Measurements from ENCODE around the gene MAFF. TPM values are rescaled to one million over a fixed set of nuclear protein-coding genes. Genes with fewer than 3 reads are reported as not detected.

The MAFF gene
- total RNA-seq, 2 donors from 2014 or later: 4.7 to 5.5 TPM

DNA sequence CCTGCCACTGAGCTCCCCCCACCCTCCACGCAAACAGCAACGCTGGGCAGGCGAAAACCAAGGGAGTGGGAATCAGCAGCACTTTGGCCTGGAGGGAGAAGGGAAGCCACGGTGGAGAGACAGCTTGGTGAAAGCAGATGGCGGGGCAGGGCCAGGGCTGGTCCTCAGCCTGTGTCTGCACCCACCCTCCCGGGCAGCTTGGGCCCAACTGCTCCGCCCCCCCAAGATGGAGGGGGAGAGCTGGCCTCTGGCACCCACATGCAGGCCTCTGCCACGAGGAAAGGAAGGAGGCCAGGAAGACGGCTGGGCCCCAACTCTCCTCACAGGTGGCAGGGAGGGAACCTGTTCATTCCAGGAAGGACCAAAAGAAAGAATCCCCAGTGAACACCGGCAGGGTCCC, 17.8 kb downstream of the MAFF start:
- H3K4me1 Mint-ChIP-seq: peaks cover 16% of the 10 kb centered on the region
- H3K27ac ChIP-seq (ENCODE audit: low read depth, low read length): peak overlapping the region; percentile 49
- DNase-seq: peak; percentile 64
- H3K9me3 ChIP-seq (ENCODE audit: control insufficient read depth, low read length): no peaks in the 10 kb centered on the region
- peak overlapping the region; percentile 91 for H3K27ac Mint-ChIP-seq
- H3K4me3 Mint-ChIP-seq: no peak overlapping the region
- H3K9ac ChIP-seq (ENCODE audit: extremely low read depth, low read length, poor library complexity, severe bottlenecking): no peak overlapping the region
- H3K27me3 Mint-ChIP-seq (ENCODE audit: insufficient read depth): peaks cover 5% of the 10 kb centered on the region
- no peak overlapping the region for H3K4me3 ChIP-seq (ENCODE audit: low read length)
- TF ChIP-seq, protein P1, sequence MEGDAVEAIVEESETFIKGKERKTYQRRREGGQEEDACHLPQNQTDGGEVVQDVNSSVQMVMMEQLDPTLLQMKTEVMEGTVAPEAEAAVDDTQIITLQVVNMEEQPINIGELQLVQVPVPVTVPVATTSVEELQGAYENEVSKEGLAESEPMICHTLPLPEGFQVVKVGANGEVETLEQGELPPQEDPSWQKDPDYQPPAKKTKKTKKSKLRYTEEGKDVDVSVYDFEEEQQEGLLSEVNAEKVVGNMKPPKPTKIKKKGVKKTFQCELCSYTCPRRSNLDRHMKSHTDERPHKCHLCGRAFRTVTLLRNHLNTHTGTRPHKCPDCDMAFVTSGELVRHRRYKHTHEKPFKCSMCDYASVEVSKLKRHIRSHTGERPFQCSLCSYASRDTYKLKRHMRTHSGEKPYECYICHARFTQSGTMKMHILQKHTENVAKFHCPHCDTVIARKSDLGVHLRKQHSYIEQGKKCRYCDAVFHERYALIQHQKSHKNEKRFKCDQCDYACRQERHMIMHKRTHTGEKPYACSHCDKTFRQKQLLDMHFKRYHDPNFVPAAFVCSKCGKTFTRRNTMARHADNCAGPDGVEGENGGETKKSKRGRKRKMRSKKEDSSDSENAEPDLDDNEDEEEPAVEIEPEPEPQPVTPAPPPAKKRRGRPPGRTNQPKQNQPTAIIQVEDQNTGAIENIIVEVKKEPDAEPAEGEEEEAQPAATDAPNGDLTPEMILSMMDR (conservative IDR thresholded peaks at IDR 0.05): no peak
- WGBS, 2 experiments (ENCODE audit: insufficient coverage in 1 of 2, insufficient read length in 1 of 2): 84% methylated on average over 5 to 10 of the region's 10 CpGs
- H3K36me3 ChIP-seq (ENCODE audit: control insufficient read depth, insufficient read depth, low read length): peaks cover 4% of the 10 kb centered on the region
- no peaks in the 10 kb centered on the region for H3K27me3 ChIP-seq (ENCODE audit: control insufficient read depth, insufficient read depth, low read length, poor library complexity, severe bottlenecking)
- H3K4me1 ChIP-seq (ENCODE audit: control insufficient read depth, insufficient read depth, low read length): peaks cover 9% of the 10 kb centered on the region
- H3K9me3 Mint-ChIP-seq: no peaks in the 10 kb centered on the region
- peaks cover 25% of the 10 kb centered on the region for H3K36me3 Mint-ChIP-seq (ENCODE audit: low read depth)

DNA sequence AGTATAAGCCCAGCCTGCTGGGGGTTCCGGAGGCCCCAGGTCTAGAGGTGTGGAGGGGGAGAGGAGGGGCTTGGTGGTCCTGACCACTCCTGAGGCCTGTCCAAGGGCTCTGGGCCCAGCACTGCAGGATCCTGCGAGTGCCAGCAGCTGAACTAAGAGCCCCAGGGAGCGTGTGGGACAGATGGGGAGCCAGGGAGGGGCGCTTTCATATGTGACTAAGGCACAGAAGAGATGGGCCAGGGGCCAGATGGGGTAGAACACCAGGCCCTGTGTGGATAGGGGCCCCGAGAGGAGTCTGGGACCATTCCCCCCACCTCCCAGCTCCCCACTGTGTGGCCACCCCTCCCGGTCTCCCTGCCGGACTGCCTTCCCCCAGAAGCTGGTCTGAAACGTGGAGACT, 18.4 kb downstream of the MAFF start:
- peaks cover 9% of the 10 kb centered on the region for H3K4me1 ChIP-seq (ENCODE audit: control insufficient read depth, insufficient read depth, low read length)
- H3K4me1 Mint-ChIP-seq: peaks cover 12% of the 10 kb centered on the region
- peak overlapping the region; percentile 49 for H3K27ac ChIP-seq (ENCODE audit: low read depth, low read length)
- DNase-seq: peak; percentile 58
- TF ChIP-seq, protein P1 (conservative IDR thresholded peaks at IDR 0.05): no peak
- peaks cover 30% of the 10 kb centered on the region for H3K36me3 Mint-ChIP-seq (ENCODE audit: low read depth)
- no peak overlapping the region for H3K4me3 ChIP-seq (ENCODE audit: low read length)
- no peaks in the 10 kb centered on the region for H3K9me3 ChIP-seq (ENCODE audit: control insufficient read depth, low read length)
- no peaks in the 10 kb centered on the region for H3K27me3 ChIP-seq (ENCODE audit: control insufficient read depth, insufficient read depth, low read length, poor library complexity, severe bottlenecking)
- H3K27ac Mint-ChIP-seq: no peak overlapping the region
- H3K27me3 Mint-ChIP-seq (ENCODE audit: insufficient read depth): peaks cover under 1% of the 10 kb centered on the region
- H3K9ac ChIP-seq (ENCODE audit: extremely low read depth, low read length, poor library complexity, severe bottlenecking): no peak overlapping the region
- H3K36me3 ChIP-seq (ENCODE audit: control insufficient read depth, insufficient read depth, low read length): peaks cover under 1% of the 10 kb centered on the region
- WGBS, 2 experiments (ENCODE audit: insufficient coverage in 1 of 2, insufficient read length in 1 of 2): 90 to 92% methylated on average over 4 to 8 of the region's 8 CpGs
- no peak overlapping the region for H3K4me3 Mint-ChIP-seq
- H3K9me3 Mint-ChIP-seq: no peaks in the 10 kb centered on the region

DNA sequence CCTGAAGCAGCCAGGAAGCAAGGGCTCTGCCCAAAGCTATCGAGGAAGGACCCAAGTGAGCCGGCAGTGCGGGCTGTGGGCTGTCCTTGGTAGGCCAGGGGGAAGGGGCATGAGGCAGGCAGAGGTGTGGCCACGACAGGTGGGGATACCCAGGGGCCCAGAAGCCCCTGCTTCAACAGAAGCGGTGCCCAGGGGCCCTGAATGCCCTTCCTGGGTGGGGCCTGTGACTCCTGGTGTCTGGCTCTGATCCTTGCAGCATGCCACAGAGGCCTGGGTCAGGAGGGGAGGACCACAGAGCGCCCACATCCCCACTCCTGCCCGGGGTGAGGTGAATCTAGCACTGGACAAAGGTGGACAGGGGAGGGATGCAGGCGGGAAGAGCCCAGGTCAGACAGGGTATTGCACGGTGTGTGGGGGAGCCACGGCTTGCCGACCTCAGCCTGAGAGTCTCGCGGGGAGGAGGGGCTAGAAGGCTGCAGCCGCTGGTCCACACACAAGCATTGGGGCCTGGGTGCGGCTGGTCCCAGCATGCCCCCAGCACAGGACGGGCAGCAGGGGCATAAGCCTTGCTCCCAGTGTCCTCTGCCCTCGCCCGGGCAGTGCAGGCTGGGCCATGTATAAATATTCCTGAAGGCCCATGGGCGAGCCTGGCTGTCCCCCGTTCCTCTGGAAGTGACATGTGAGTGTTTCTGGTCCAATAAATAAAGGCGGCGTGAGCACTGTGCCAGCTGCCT, 19.0 kb downstream of the MAFF start:
- TF ChIP-seq, protein P1 (conservative IDR thresholded peaks at IDR 0.05): no peak
- Mint-ChIP-seq H3K27ac (no peak overlapping the region), H3K4me1 (peaks cover 12% of the 10 kb centered on the region), H3K4me3 (no peak overlapping the region), H3K27me3 (ENCODE audit: insufficient read depth) (no peaks in the 10 kb centered on the region), H3K9me3 (no peaks in the 10 kb centered on the region), H3K36me3 (ENCODE audit: low read depth) (peaks cover 34% of the 10 kb centered on the region)
- Histone ChIP-seq H3K4me3 (ENCODE audit: low read length) (no peak overlapping the region), H3K27ac (ENCODE audit: low read depth, low read length) (no peak overlapping the region), H3K9me3 (ENCODE audit: control insufficient read depth, low read length) (no peaks in the 10 kb centered on the region), H3K36me3 (ENCODE audit: control insufficient read depth, insufficient read depth, low read length) (peaks cover 4% of the 10 kb centered on the region), H3K4me1 (ENCODE audit: control insufficient read depth, insufficient read depth, low read length) (peaks cover 9% of the 10 kb centered on the region), H3K9ac (ENCODE audit: extremely low read depth, low read length, poor library complexity, severe bottlenecking) (no peak overlapping the region), H3K27me3 (ENCODE audit: control insufficient read depth, insufficient read depth, low read length, poor library complexity, severe bottlenecking) (no peaks in the 10 kb centered on the region)
- no peak for DNase-seq
- 94 to 98% methylated on average over 17 to 22 of the region's 22 CpGs for WGBS, 2 experiments (ENCODE audit: insufficient coverage in 1 of 2, insufficient read length in 1 of 2)

Data from endodermal cell (in vitro differentiated cells).